OCI-LY1 (cell line): Measurements from ENCODE around the gene TBC1D10A.

ENCODE experiments used
- EZH2 ChIP-seq: fragments of 200-600 bp; sonication (generic), shearing (Covaris generic); IDR thresholded peaks from 2 replicates; pipeline ENCODE4 v1.8.0; 2017; ENCODE audit warnings: borderline replicate concordance, mixed run types, mild to moderate bottlenecking, antibody characterized with exemption, low read length, moderate library complexity, mixed read lengths
- TF ChIP-seq, protein P1 (sequence below): fragments of 200-600 bp; sonication (generic), shearing (Covaris generic); IDR thresholded peaks from 2 replicates; pipeline ENCODE4 v1.5.1; 2017; ENCODE audit warnings: mild to moderate bottlenecking, antibody characterized with exemption, low read length, moderate library complexity, mixed read lengths

DNA sequence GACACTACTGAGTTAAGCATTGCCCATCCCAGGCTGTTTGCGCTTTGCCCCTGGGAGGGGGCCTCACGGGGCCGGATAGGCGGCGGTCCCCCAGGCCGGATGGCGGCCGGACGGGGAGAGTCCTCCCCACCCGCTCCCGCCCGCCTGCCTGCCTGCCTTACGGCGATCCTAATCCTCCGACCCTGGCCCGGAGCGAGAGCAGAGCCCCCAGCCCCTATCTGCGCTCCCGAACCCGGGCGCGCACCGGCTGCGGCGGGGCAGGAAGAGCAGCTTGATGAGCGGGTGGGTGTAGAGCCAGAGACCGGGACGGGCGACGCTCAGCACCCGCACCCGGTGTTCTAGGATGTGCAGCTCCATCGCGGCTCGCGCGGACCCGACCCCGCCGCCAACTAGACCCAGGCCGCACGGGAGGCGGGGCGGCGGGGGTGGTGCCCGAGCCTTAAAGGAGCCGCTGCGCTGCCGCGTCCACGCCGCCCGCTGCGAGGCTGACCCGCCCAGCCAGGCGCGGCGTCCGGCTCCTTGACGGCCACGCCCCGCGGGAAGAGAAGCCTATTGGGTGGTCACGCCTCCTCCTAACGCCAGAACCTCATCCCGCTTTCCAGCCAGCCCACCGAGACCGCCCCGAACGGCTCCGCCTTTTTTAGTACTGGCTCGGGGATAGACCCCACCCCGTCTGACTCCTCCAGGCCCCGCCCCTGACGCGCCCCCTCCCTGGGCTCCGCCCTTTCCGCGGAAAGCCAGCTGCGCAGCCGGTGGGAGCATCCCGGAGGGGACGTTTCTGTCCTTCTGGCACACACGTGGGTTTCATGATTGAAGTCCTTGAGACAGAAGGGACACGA, 37.4 kb downstream of the TBC1D10A start, which contains the start of gene CASTOR1:
- TF ChIP-seq, protein P1, sequence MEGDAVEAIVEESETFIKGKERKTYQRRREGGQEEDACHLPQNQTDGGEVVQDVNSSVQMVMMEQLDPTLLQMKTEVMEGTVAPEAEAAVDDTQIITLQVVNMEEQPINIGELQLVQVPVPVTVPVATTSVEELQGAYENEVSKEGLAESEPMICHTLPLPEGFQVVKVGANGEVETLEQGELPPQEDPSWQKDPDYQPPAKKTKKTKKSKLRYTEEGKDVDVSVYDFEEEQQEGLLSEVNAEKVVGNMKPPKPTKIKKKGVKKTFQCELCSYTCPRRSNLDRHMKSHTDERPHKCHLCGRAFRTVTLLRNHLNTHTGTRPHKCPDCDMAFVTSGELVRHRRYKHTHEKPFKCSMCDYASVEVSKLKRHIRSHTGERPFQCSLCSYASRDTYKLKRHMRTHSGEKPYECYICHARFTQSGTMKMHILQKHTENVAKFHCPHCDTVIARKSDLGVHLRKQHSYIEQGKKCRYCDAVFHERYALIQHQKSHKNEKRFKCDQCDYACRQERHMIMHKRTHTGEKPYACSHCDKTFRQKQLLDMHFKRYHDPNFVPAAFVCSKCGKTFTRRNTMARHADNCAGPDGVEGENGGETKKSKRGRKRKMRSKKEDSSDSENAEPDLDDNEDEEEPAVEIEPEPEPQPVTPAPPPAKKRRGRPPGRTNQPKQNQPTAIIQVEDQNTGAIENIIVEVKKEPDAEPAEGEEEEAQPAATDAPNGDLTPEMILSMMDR, result no peak
- no peak for TF ChIP-seq EZH2
